ENCODE results near the gene TLX2. TPM values are rescaled to one million over a fixed set of nuclear protein-coding genes. Genes with fewer than 3 reads are reported as not detected.

The TLX2 gene
- total and polyA plus RNA-seq, 2 of the 13 experiments (the other 11 are each of a cell fraction or from before 2014, with no cell fraction given), result 0.05 to 0.20 TPM

DNA sequence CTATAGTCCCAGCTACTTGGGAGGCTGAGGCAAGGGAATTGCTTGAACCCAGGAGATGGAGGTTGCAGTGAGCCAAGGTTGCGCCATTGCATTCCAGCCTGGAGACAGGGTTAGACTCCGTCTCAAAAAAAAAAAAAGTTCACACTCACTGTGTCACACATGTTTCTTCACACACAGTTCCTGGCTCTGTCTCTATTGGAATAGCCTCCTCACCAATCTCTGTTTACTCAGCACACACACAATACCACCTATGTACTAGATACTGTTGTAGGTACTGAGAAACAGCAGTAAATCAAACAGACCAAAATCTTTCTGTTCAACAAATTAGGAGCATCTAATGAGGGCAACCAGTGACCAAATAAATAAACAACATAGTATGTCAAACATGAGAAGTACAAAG is 28.1 kb upstream of the TLX2 start (continued):
- TF ChIP-seq, protein P1, sequence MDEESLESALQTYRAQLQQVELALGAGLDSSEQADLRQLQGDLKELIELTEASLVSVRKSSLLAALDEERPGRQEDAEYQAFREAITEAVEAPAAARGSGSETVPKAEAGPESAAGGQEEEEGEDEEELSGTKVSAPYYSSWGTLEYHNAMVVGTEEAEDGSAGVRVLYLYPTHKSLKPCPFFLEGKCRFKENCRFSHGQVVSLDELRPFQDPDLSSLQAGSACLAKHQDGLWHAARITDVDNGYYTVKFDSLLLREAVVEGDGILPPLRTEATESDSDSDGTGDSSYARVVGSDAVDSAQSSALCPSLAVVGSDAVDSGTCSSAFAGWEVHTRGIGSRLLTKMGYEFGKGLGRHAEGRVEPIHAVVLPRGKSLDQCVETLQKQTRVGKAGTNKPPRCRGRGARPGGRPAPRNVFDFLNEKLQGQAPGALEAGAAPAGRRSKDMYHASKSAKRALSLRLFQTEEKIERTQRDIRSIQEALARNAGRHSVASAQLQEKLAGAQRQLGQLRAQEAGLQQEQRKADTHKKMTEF (CRISPR knock-in tag; IDR thresholded peaks at IDR 0.05), result 0 out of 2 replicates have a peak, but pooled peaks have one; percentile 18
- TF ChIP-seq FOXO1 (CRISPR knock-in tag; IDR thresholded peaks at IDR 0.05) (0 out of 2 replicates have a peak, but pooled peaks have one; percentile 14), HOXA3 (CRISPR knock-in tag; IDR thresholded peaks at IDR 0.05) (peak; percentile 66), ZNF160 (CRISPR knock-in tag; IDR thresholded peaks at IDR 0.05) (no peak), ZNF761 (CRISPR knock-in tag; conservative IDR thresholded peaks at IDR 0.05) (peak; percentile 60; the same call in 1 of the 2 replicates), GATAD2A (CRISPR knock-in tag; IDR thresholded peaks at IDR 0.05) (peak; percentile 65), SIX4 (CRISPR knock-in tag; IDR thresholded peaks at IDR 0.05) (no peak), SOX13 (IDR thresholded peaks at IDR 0.05) (no peak), SOX13 (CRISPR knock-in tag; conservative IDR thresholded peaks at IDR 0.05 in 1 of 2, IDR thresholded peaks at IDR 0.05 in 1 of 2) (peak in 1 of 2 experiments; percentile 71; a peak in 2 of 4 replicates), ZZZ3 (CRISPR knock-in tag; IDR thresholded peaks at IDR 0.05; ENCODE audit: borderline replicate concordance) (no peak), ZNF614 (CRISPR knock-in tag; IDR thresholded peaks at IDR 0.05; ENCODE audit: borderline replicate concordance) (peak; percentile 65; the same call in 1 of the 2 replicates), MIXL1 (CRISPR knock-in tag; IDR thresholded peaks at IDR 0.05) (peak; percentile 38; the same call in 1 of the 2 replicates), CREB1 (IDR thresholded peaks at IDR 0.05) (0 out of 2 replicates have a peak, but pooled peaks have one; percentile 15), CREB1 (CRISPR knock-in tag; IDR thresholded peaks at IDR 0.05) (0 out of 2 replicates have a peak, but pooled peaks have one; percentile 11), CEBPB (IDR thresholded peaks at IDR 0.05; ENCODE audit: borderline replicate concordance, low read depth, low read length) (peak; percentile 35; the same call in 1 of the 2 replicates)
- TF ChIP-seq, protein P2, sequence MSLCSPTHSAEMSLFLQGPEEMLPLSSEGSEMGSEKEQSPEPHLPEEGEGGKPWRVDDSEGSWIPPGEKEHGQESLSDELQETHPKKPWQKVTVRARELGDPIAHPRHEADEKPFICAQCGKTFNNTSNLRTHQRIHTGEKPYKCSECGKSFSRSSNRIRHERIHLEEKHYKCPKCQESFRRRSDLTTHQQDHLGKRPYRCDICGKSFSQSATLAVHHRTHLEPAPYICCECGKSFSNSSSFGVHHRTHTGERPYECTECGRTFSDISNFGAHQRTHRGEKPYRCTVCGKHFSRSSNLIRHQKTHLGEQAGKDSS (CRISPR knock-in tag; IDR thresholded peaks at IDR 0.05; ENCODE audit: borderline replicate concordance, low read depth), result no peak
- TF ChIP-seq, protein P3, sequence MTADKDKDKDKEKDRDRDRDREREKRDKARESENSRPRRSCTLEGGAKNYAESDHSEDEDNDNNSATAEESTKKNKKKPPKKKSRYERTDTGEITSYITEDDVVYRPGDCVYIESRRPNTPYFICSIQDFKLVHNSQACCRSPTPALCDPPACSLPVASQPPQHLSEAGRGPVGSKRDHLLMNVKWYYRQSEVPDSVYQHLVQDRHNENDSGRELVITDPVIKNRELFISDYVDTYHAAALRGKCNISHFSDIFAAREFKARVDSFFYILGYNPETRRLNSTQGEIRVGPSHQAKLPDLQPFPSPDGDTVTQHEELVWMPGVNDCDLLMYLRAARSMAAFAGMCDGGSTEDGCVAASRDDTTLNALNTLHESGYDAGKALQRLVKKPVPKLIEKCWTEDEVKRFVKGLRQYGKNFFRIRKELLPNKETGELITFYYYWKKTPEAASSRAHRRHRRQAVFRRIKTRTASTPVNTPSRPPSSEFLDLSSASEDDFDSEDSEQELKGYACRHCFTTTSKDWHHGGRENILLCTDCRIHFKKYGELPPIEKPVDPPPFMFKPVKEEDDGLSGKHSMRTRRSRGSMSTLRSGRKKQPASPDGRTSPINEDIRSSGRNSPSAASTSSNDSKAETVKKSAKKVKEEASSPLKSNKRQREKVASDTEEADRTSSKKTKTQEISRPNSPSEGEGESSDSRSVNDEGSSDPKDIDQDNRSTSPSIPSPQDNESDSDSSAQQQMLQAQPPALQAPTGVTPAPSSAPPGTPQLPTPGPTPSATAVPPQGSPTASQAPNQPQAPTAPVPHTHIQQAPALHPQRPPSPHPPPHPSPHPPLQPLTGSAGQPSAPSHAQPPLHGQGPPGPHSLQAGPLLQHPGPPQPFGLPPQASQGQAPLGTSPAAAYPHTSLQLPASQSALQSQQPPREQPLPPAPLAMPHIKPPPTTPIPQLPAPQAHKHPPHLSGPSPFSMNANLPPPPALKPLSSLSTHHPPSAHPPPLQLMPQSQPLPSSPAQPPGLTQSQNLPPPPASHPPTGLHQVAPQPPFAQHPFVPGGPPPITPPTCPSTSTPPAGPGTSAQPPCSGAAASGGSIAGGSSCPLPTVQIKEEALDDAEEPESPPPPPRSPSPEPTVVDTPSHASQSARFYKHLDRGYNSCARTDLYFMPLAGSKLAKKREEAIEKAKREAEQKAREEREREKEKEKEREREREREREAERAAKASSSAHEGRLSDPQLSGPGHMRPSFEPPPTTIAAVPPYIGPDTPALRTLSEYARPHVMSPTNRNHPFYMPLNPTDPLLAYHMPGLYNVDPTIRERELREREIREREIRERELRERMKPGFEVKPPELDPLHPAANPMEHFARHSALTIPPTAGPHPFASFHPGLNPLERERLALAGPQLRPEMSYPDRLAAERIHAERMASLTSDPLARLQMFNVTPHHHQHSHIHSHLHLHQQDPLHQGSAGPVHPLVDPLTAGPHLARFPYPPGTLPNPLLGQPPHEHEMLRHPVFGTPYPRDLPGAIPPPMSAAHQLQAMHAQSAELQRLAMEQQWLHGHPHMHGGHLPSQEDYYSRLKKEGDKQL (CRISPR knock-in tag; IDR thresholded peaks at IDR 0.05; ENCODE audit: low read depth), result peak; percentile 55; the same call in 1 of the 2 replicates
- TF ChIP-seq, protein P4, sequence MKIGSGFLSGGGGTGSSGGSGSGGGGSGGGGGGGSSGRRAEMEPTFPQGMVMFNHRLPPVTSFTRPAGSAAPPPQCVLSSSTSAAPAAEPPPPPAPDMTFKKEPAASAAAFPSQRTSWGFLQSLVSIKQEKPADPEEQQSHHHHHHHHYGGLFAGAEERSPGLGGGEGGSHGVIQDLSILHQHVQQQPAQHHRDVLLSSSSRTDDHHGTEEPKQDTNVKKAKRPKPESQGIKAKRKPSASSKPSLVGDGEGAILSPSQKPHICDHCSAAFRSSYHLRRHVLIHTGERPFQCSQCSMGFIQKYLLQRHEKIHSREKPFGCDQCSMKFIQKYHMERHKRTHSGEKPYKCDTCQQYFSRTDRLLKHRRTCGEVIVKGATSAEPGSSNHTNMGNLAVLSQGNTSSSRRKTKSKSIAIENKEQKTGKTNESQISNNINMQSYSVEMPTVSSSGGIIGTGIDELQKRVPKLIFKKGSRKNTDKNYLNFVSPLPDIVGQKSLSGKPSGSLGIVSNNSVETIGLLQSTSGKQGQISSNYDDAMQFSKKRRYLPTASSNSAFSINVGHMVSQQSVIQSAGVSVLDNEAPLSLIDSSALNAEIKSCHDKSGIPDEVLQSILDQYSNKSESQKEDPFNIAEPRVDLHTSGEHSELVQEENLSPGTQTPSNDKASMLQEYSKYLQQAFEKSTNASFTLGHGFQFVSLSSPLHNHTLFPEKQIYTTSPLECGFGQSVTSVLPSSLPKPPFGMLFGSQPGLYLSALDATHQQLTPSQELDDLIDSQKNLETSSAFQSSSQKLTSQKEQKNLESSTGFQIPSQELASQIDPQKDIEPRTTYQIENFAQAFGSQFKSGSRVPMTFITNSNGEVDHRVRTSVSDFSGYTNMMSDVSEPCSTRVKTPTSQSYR (CRISPR knock-in tag; IDR thresholded peaks at IDR 0.05; ENCODE audit: borderline replicate concordance), result no peak

Data from HepG2 (cell line).